SK-N-SH (cell line): ENCODE measurements around the gene GPR34.

Experiments
- TAF1 ChIP-seq: IDR thresholded peaks from 2 replicates; pipeline ENCODE4 v1.6.1; 2012; ENCODE audit warnings: low read depth, mild to moderate bottlenecking, low read length, moderate library complexity, borderline replicate concordance
- TCF12 ChIP-seq: IDR thresholded peaks from 2 replicates; pipeline ENCODE4 v1.4.0; 2012
- TF ChIP-seq, protein P1 (sequence below): fragments of 200-600 bp; sonication (generic); IDR thresholded peaks from 2 replicates; pipeline ENCODE4 v1.6.1; 2017; ENCODE audit warnings: antibody characterized with exemption, mild to moderate bottlenecking, moderate library complexity

DNA sequence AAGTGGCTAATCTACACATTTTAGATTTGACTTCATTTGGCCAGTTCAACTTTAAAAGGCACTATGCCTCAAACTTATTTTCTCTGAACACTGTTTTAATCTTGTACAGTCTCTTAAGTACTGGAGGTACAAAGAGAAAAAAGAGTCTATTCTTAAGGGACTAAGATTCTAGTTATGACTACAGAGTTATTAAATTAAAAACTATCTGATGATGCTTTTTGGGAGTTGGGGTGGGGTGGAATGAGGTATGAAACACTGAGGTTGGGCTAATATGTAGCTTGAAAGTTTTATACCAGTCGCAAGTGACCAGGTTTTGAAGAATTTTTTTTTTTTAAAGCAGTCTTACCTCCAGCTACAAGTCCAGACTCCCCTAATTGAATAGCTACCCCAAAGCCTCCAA is 17.7 kb upstream of the GPR34 start:
- TF ChIP-seq TCF12 (no peak), TAF1 (no peak)
- TF ChIP-seq, protein P1, sequence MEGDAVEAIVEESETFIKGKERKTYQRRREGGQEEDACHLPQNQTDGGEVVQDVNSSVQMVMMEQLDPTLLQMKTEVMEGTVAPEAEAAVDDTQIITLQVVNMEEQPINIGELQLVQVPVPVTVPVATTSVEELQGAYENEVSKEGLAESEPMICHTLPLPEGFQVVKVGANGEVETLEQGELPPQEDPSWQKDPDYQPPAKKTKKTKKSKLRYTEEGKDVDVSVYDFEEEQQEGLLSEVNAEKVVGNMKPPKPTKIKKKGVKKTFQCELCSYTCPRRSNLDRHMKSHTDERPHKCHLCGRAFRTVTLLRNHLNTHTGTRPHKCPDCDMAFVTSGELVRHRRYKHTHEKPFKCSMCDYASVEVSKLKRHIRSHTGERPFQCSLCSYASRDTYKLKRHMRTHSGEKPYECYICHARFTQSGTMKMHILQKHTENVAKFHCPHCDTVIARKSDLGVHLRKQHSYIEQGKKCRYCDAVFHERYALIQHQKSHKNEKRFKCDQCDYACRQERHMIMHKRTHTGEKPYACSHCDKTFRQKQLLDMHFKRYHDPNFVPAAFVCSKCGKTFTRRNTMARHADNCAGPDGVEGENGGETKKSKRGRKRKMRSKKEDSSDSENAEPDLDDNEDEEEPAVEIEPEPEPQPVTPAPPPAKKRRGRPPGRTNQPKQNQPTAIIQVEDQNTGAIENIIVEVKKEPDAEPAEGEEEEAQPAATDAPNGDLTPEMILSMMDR = no peak
